CD14-positive monocyte (primary cell): ENCODE measurements around the gene PCF11. TPM values are rescaled to one million over a fixed set of nuclear protein-coding genes. Genes with fewer than 3 reads are reported as not detected.

ENCODE experiments used
- DNase-seq, 3 donors: peaks; one replicate each; pipeline ENCODE4 v3.0.0-alpha.2; 2011 to 2022
- H2AFZ ChIP-seq: 2 replicates; pipeline ENCODE4 v1.6.0; 2012; ENCODE audit warnings: mild to moderate bottlenecking, low read depth, low read length, inconsistent platforms; ENCODE audit not compliant: insufficient read depth, poor library complexity, severe bottlenecking
- H3K27ac ChIP-seq, 2 donors: 1 replicate in 1 of 2; 2 replicates in 1 of 2; pipeline ENCODE4 v1.5.1; 2012 to 2013; ENCODE audit warnings: low read length in 2 of 2, control low read depth in 1 of 2, inconsistent platforms in 1 of 2, low read depth in 1 of 2, mild to moderate bottlenecking in 1 of 2
- H3K27me3 ChIP-seq, 2 donors: one replicate each; pipeline versions ENCODE4 v1.6.0 to v1.6.1; 2011 to 2013; ENCODE audit warnings: low read length in 2 of 2; ENCODE audit not compliant: control insufficient read depth in 2 of 2, insufficient read depth in 2 of 2
- H3K36me3 ChIP-seq, 2 donors: replicated peaks in 1 of 2; 1 replicate in 1 of 2; 2 replicates in 1 of 2; pipeline versions ENCODE4 v1.5.1 to v1.6.1; 2012 to 2013; ENCODE audit warnings: low read length in 2 of 2, control low read depth in 1 of 2, inconsistent platforms in 1 of 2, mild to moderate bottlenecking in 1 of 2; ENCODE audit not compliant: insufficient read depth in 2 of 2, control insufficient read depth in 1 of 2
- H3K4me1 ChIP-seq, 2 donors: 1 replicate in 1 of 2; 2 replicates in 1 of 2; pipeline versions ENCODE4 v1.5.1 to v1.6.1; 2012 to 2013; ENCODE audit warnings: low read length in 2 of 2, control low read depth in 1 of 2, inconsistent platforms in 1 of 2, mild to moderate bottlenecking in 1 of 2, moderate library complexity in 1 of 2; ENCODE audit not compliant: insufficient read depth in 2 of 2, control insufficient read depth in 1 of 2
- H3K4me2 ChIP-seq: replicated peaks from 2 replicates; pipeline ENCODE3; 2012; ENCODE audit warnings: low read length, moderate library complexity, mild to moderate bottlenecking; ENCODE audit not compliant: poor library complexity, severe bottlenecking; ENCODE audit errors: extremely low read depth
- H3K4me3 ChIP-seq, 3 experiments: fragments of 200-600 bp in 1 of 3; sonication (generic) in 1 of 3; replicated peaks in 1 of 3; 1 replicate in 2 of 3; 2 replicates in 1 of 3; pipeline ENCODE4 v1.5.1; 2011 to 2013; ENCODE audit warnings: low read length in 3 of 3, mild to moderate bottlenecking in 3 of 3, control low read depth in 2 of 3, low read depth in 2 of 3, inconsistent platforms in 1 of 3, moderate library complexity in 1 of 3
- H3K79me2 ChIP-seq: 2 replicates; pipeline ENCODE4 v1.6.0; 2012; ENCODE audit warnings: mild to moderate bottlenecking, control low read depth, inconsistent platforms, low read length, moderate library complexity; ENCODE audit not compliant: insufficient read depth
- H3K9ac ChIP-seq: 2 replicates; pipeline ENCODE4 v1.6.0; 2017; ENCODE audit warnings: low read length, mild to moderate bottlenecking; ENCODE audit not compliant: insufficient read depth, poor library complexity, severe bottlenecking
- H3K9me3 ChIP-seq, 2 donors: replicated peaks in 1 of 2; 1 replicate in 1 of 2; 2 replicates in 1 of 2; pipeline versions ENCODE4 v1.5.1 to v1.6.1; 2012 to 2013; ENCODE audit warnings: low read length in 2 of 2, control low read depth in 1 of 2; ENCODE audit not compliant: control insufficient read depth in 1 of 2, insufficient read depth in 1 of 2
- H4K20me1 ChIP-seq: 2 replicates; pipeline ENCODE4 v1.6.0; 2012; ENCODE audit warnings: mild to moderate bottlenecking, low read length, control low read depth, moderate library complexity; ENCODE audit not compliant: insufficient read depth
- H3K27ac Mint-ChIP-seq, 7 donors: one replicate each; pipeline ENCODE4 v1.8.0; 2020; ENCODE audit warnings: mild to moderate bottlenecking in 7 of 7, mixed read lengths in 7 of 7, moderate library complexity in 6 of 7, inconsistent platforms in 2 of 7
- H3K27me3 Mint-ChIP-seq, 3 donors: one replicate each; pipeline ENCODE4 v1.8.0; 2021 to 2022; ENCODE audit warnings: low read depth in 3 of 3, mild to moderate bottlenecking in 3 of 3, mixed read lengths in 3 of 3, moderate library complexity in 3 of 3, inconsistent platforms in 1 of 3
- H3K36me3 Mint-ChIP-seq, 2 donors: one replicate each; pipeline ENCODE4 v1.8.0; 2020; ENCODE audit warnings: mixed read lengths in 2 of 2, inconsistent platforms in 1 of 2, mild to moderate bottlenecking in 1 of 2
- H3K4me1 Mint-ChIP-seq: one replicate; pipeline ENCODE4 v1.8.0; 2020; ENCODE audit warnings: mild to moderate bottlenecking, mixed read lengths
- H3K4me3 Mint-ChIP-seq, 2 donors: one replicate each; pipeline ENCODE4 v1.8.0; 2020; ENCODE audit warnings: mild to moderate bottlenecking in 2 of 2, mixed read lengths in 2 of 2, moderate library complexity in 1 of 2
- H3K9me3 Mint-ChIP-seq, 7 donors: one replicate each; pipeline ENCODE4 v1.8.0; 2020 to 2022; ENCODE audit warnings: mixed read lengths in 7 of 7, mild to moderate bottlenecking in 6 of 7, moderate library complexity in 6 of 7, inconsistent platforms in 2 of 7
- CTCF ChIP-seq: fragments of 200-600 bp; IDR thresholded peaks from one replicate; pipeline ENCODE4 v1.8.0; 2022; ENCODE audit warnings: antibody characterized with exemption, mild to moderate bottlenecking
- WGBS: methylation state at CpG from one replicate; pipeline ENCODE4 v1.1.5; 2013; ENCODE audit warnings: missing lambda C conversion rate; ENCODE audit not compliant: insufficient coverage; 5-methylcytosine and 5-hydroxymethylcytosine counted together
- intact Hi-C, 2 donors: fragments of 100-400 bp; cut with micrococcal nuclease; formaldehyde crosslinking; loops; one replicate each; pipeline versions ENCODE4 v1.15.0 to v1.15.1; 2023
- polyA plus RNA-seq, 3 donors: library from polyadenylated mRNA; depleted of rRNA in 1 of 3; unstranded in 2 of 3; stranded (reverse) in 1 of 3; fragments of 300-500 nt in 2 of 3; fragments of >200 nt in 1 of 3; fragmentation: Illumina TruSeq in 2 of 3; gene quantifications; 1 replicate in 2 of 3; 2 replicates in 1 of 3; pipeline ENCODE4 v1.2.3, GENCODE V29; 2012 to 2021

The PCF11 gene
- polyA plus RNA-seq, 3 donors = 8.3 to 78.1 (median 15.7) TPM

GRCh38 chr11:83194281-83195142 is 37.6 kb downstream of the PCF11 start:
- Mint-ChIP-seq H3K9me3 (no peaks in the 10 kb centered on the region), H3K27ac (peak overlapping the region; percentile 97 to 100 (median 99)), H3K4me1 (peaks cover 31% of the 10 kb centered on the region), H3K4me3 (peak overlapping the region; percentile 97 to 99), H3K36me3 (peaks cover 31 to 38% of the 10 kb centered on the region in 2 donors), H3K27me3 (no peaks in the 10 kb centered on the region)
- peak overlapping the region; percentile 98 for H3K4me2 ChIP-seq
- DNase-seq = peak; percentile 87 to 95 (median 92)
- H3K9ac ChIP-seq = peak overlapping the region; percentile 85
- intact Hi-C loops = loop anchor here (2.0 to 10.0 kb wide), 5 partner anchors 38 to 294 kb away; partner anchors contain the start of genes CCDC90B (in 2 of the 2), DDIAS (in 1 of the 2), PCF11 (in 1 of the 2) and PRCP (in 1 of the 2)
- H3K79me2 ChIP-seq = peaks cover 28% of the 10 kb centered on the region
- peak overlapping the region; percentile 82 to 99 (median 85) for H3K4me3 ChIP-seq
- H3K9me3 ChIP-seq = no peaks in the 10 kb centered on the region
- H3K27ac ChIP-seq = peak overlapping the region; percentile 93 to 96
- under 1% methylated on average over 33 of the region's 35 CpGs for WGBS
- H3K27me3 ChIP-seq = no peaks in the 10 kb centered on the region
- peaks cover 23 to 27% of the 10 kb centered on the region in 2 donors for H3K4me1 ChIP-seq
- H3K36me3 ChIP-seq = peaks cover 24 to 43% of the 10 kb centered on the region in 2 donors
- no peak for TF ChIP-seq CTCF
- peak overlapping the region; percentile 90 for H2AFZ ChIP-seq
- H4K20me1 ChIP-seq = no peaks in the 10 kb centered on the region

DNA sequence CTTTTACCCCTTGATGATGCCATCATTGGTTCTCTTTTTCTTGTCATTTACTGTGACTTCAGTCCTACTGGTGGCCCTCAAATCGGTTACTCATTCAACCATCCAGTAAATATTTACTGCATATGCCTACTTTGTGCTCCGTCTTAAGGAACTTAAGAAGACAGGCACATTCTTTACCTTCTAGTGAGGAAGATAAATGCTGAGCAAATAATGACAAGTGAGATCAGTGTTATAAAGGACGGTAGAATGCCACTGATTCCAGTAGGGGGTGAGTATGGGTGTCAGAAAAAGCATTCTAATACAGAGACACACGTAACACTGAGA is 38.2 kb downstream of the PCF11 start:
- Mint-ChIP-seq H3K36me3 (peaks cover 32 to 38% of the 10 kb centered on the region in 2 donors), H3K27me3 (no peaks in the 10 kb centered on the region), H3K27ac (peak overlapping the region; percentile 97 to 100 (median 99)), H3K9me3 (no peaks in the 10 kb centered on the region), H3K4me3 (peak overlapping the region; percentile 97 to 99), H3K4me1 (peaks cover 31% of the 10 kb centered on the region)
- Histone ChIP-seq H4K20me1 (no peaks in the 10 kb centered on the region), H3K27ac (peak overlapping the region in 1 of 2 donors; percentile 96), H3K9me3 (no peaks in the 10 kb centered on the region), H2AFZ (peak overlapping the region; percentile 90), H3K4me1 (peaks cover 23 to 27% of the 10 kb centered on the region in 2 donors), H3K27me3 (no peaks in the 10 kb centered on the region), H3K79me2 (peaks cover 28% of the 10 kb centered on the region), H3K36me3 (peaks cover 21 to 42% of the 10 kb centered on the region in 2 donors), H3K9ac (peak overlapping the region; percentile 85), H3K4me2 (peak overlapping the region; percentile 98), H3K4me3 (peak overlapping the region; percentile 82 to 99 (median 85))
- intact Hi-C loops = loop anchor here (2.0 to 10.0 kb wide), 4 partner anchors 38 to 294 kb away; partner anchors contain the start of genes CCDC90B (in 1 of the 2), DDIAS (in 1 of the 2), PCF11 (in 1 of the 2) and PRCP (in 1 of the 2)
- peak; percentile 54 to 80 (median 62) for DNase-seq
- WGBS = no CpG with 5 or more reads among the region's 4 CpGs
- no peak for TF ChIP-seq CTCF
